HepG2 (cell line): ENCODE measurements around the gene ZFAND3. TPM values are rescaled to one million over a fixed set of nuclear protein-coding genes. Genes with fewer than 3 reads are reported as not detected.
A peak's percentile ranks its signal among the peaks of the same experiment; 100 is the strongest.

Experiments
- ATAC-seq: fragments of 200-7000 bp; cut with Tn5 transposase; 3 replicates; pipeline ENCODE4 v1.9.1; 2020; ENCODE audit warnings: mild to moderate bottlenecking, moderate library complexity
- BruUV-seq: library from RNA; stranded (reverse); fragments of 400-500 nt; replicated peaks from 2 replicates; lab custom pipeline; 2021; lab: Mats Ljungman, UMichigan
- CTCF ChIA-PET: fragments of 300-600 bp; formaldehyde crosslinking; extraction: SDS; loops from one replicate; lab custom pipeline; 2021; ENCODE audit warnings: low total read pairs, inconsistent platforms, low intra/inter-chr PET ratio; lab: Yijun Ruan, JAX
- POLR2A ChIA-PET: fragments of 350-600 bp; sonication (Branson Sonifier 250); formaldehyde crosslinking; loops from one replicate; lab custom pipeline; 2020; ENCODE audit warnings: antibody characterized with exemption, inconsistent platforms; lab: Yijun Ruan, JAX
- DNase-seq: peaks from one replicate; pipeline ENCODE4 v3.0.0-alpha.2; 2015; ENCODE audit warnings: low spot score
- FAIRE-seq: peaks from 3 replicates; lab custom pipeline; 2011; peaks lifted over from hg19 to GRCh38; lab: Jason Lieb, UNC
- H2AFZ ChIP-seq: one replicate; pipeline ENCODE4 v1.6.1; 2011; ENCODE audit warnings: low read length, inconsistent platforms
- H3K27ac ChIP-seq: fragments of 300-600 bp; 3 replicates; pipeline ENCODE4 v1.8.0; 2011; ENCODE audit warnings: mixed run types, mild to moderate bottlenecking, mixed read lengths, low read length, inconsistent platforms; ENCODE audit not compliant: insufficient read depth; ENCODE audit errors: extremely low read length
- H3K27me3 ChIP-seq, 2 experiments: fragments of 200-600 bp in 1 of 2; 2 replicates in 1 of 2; 3 replicates in 1 of 2; pipeline versions ENCODE4 v1.6.0 to v1.8.0; 2011; ENCODE audit warnings: low read length in 2 of 2, mild to moderate bottlenecking in 2 of 2, moderate library complexity in 2 of 2, inconsistent platforms in 1 of 2; ENCODE audit not compliant: insufficient read depth in 2 of 2, control insufficient read depth in 1 of 2
- H3K36me3 ChIP-seq, 2 experiments: fragments of 200-600 bp in 1 of 2; replicated peaks in 1 of 2; 2 replicates in 1 of 2; 3 replicates in 1 of 2; pipeline versions ENCODE4 v1.5.1 to v1.8.0; 2011; ENCODE audit warnings: low read length in 2 of 2, inconsistent platforms in 1 of 2; ENCODE audit not compliant: insufficient read depth in 2 of 2, control insufficient read depth in 1 of 2
- H3K4me1 ChIP-seq: 2 replicates; pipeline ENCODE4 v1.5.1; 2012; ENCODE audit warnings: low read length, inconsistent platforms; ENCODE audit not compliant: insufficient read depth
- H3K4me2 ChIP-seq: 2 replicates; pipeline ENCODE4 v1.6.0; 2011; ENCODE audit warnings: low read depth, low read length, inconsistent platforms
- H3K4me3 ChIP-seq, 3 experiments: fragments of 200-600 bp in 1 of 3; sonication (generic), shearing (Covaris generic) in 1 of 3; replicated peaks in 1 of 3; 2 replicates each; pipeline ENCODE4 v1.5.1; 2011 to 2016; ENCODE audit warnings: low read length in 3 of 3, inconsistent platforms in 2 of 3, low read depth in 2 of 3, mild to moderate bottlenecking in 2 of 3, control low read depth in 1 of 3, mixed read lengths in 1 of 3; ENCODE audit not compliant: insufficient read depth in 1 of 3
- H3K79me2 ChIP-seq: one replicate; pipeline ENCODE4 v1.6.1; 2011; ENCODE audit warnings: low read length, inconsistent platforms; ENCODE audit not compliant: insufficient read depth
- H3K9ac ChIP-seq: 2 replicates; pipeline ENCODE4 v1.6.0; 2011; ENCODE audit warnings: mild to moderate bottlenecking, low read depth, low read length, inconsistent platforms; ENCODE audit not compliant: insufficient read depth
- H3K9me3 ChIP-seq: 2 replicates; pipeline ENCODE4 v1.5.1; 2012; ENCODE audit warnings: mild to moderate bottlenecking, low read length
- H4K20me1 ChIP-seq: 2 replicates; pipeline ENCODE4 v1.6.0; 2011; ENCODE audit warnings: inconsistent platforms, mild to moderate bottlenecking, low read length, moderate library complexity; ENCODE audit not compliant: insufficient read depth
- BRF2 ChIP-seq: sonication (generic); formaldehyde crosslinking; IDR thresholded peaks from 2 replicates; pipeline ENCODE4 v1.8.1; 2022; ENCODE audit warnings: mild to moderate bottlenecking, missing genetic modification reagents
- CEBPG ChIP-seq: IDR thresholded peaks from 2 replicates; pipeline ENCODE4 v1.6.1; 2016
- HNF1A ChIP-seq, 2 experiments: sonication (generic) in 1 of 2; formaldehyde crosslinking in 1 of 2; IDR thresholded peaks; 2 replicates each; pipeline versions ENCODE4 v1.4.0 to v1.6.1; 2016 to 2020; ENCODE audit warnings: borderline replicate concordance in 1 of 2, low read depth in 1 of 2, mild to moderate bottlenecking in 1 of 2, missing genetic modification reagents in 1 of 2
- ISL2 ChIP-seq: sonication (generic); formaldehyde crosslinking; IDR thresholded peaks from 2 replicates; pipeline ENCODE4 v1.5.0; 2020; ENCODE audit warnings: missing genetic modification reagents
- PAF1 ChIP-seq: IDR thresholded peaks from 2 replicates; pipeline ENCODE4 v1.6.1; 2016; ENCODE audit warnings: missing genetic modification reagents, missing compliant biosample characterization
- RAD21 ChIP-seq: fragments of 450-650 bp; formaldehyde crosslinking; IDR thresholded peaks from 2 replicates; pipeline ENCODE4 v1.5.0; 2020; ENCODE audit warnings: mild to moderate bottlenecking
- SOX5 ChIP-seq: IDR thresholded peaks from 2 replicates; pipeline ENCODE4 v1.6.1; 2016; ENCODE audit warnings: borderline replicate concordance
- ZFP1 ChIP-seq: IDR thresholded peaks from 2 replicates; pipeline ENCODE4 v1.6.1; 2016
- ZNF235 ChIP-seq: sonication (generic); formaldehyde crosslinking; IDR thresholded peaks from 2 replicates; pipeline ENCODE4 v1.8.1; 2023; ENCODE audit warnings: mild to moderate bottlenecking, missing genetic modification reagents, borderline replicate concordance
- ZNF253 ChIP-seq: sonication (generic); formaldehyde crosslinking; IDR thresholded peaks from 2 replicates; pipeline ENCODE4 v1.8.0; 2022; ENCODE audit warnings: mild to moderate bottlenecking, missing genetic modification reagents, borderline replicate concordance
- ZZZ3 ChIP-seq: sonication (generic); formaldehyde crosslinking; IDR thresholded peaks from 2 replicates; pipeline ENCODE4 v1.4.0; 2020; ENCODE audit warnings: missing genetic modification reagents, mild to moderate bottlenecking, borderline replicate concordance
- WGBS: methylation state at CpG from one replicate; pipeline ENCODE4 v1.1.6; 2017; ENCODE audit warnings: low lambda C conversion rate; 5-methylcytosine and 5-hydroxymethylcytosine counted together
- in situ Hi-C: cut with HindIII; loops from 2 replicates; pipeline ENCODE4 v1.10.0; 2017; ENCODE audit warnings: low pct_unique_long_range_greater_than_20kb; ENCODE audit not compliant: extremely low pct_ligation_motif_present
- intact Hi-C: fragments of 100-400 bp; cut with micrococcal nuclease; formaldehyde crosslinking; loops from one replicate; pipeline ENCODE4 v1.10.0; 2022; ENCODE audit not compliant: unreplicated experiment
- polyA plus RNA-seq, 8 experiments: library from polyadenylated mRNA; depleted of rRNA in 3 of 8; stranded (reverse) in 7 of 8; unstranded in 1 of 8; fragments of >200 nt; fragmentation: Illumina TruSeq in 4 of 8; extraction: Trizol in 4 of 8; gene quantifications; 2 replicates each; pipeline versions ENCODE4 v1.2.1 to v1.2.3, GENCODE V29; 2011 to 2016; ENCODE audit warnings: low read depth in 4 of 8, missing spikeins in 1 of 8, mixed read lengths in 1 of 8; ENCODE audit not compliant: insufficient read depth in 1 of 8
- total RNA-seq, 5 experiments: library from RNA; depleted of rRNA; stranded (reverse); fragments of >200 nt; fragmentation: Illumina TruSeq; extraction: Trizol; gene quantifications; 2 replicates each; pipeline ENCODE4 v1.2.3, GENCODE V29; 2016; ENCODE audit warnings: low read depth in 1 of 5
- TF ChIP-seq, protein P1 (sequence below): sonication (generic); formaldehyde crosslinking; IDR thresholded peaks from 2 replicates; pipeline ENCODE4 v1.4.0; 2020; ENCODE audit warnings: missing genetic modification reagents, borderline replicate concordance
- TF ChIP-seq, protein P2 (sequence below): IDR thresholded peaks from 2 replicates; pipeline ENCODE4 v1.6.1; 2012; ENCODE audit warnings: inconsistent platforms

Gene ZFAND3
- total and polyA plus RNA-seq, 2 of the 13 experiments (the other 11 are each of a cell fraction or from before 2014, with no cell fraction given) = 16.4 to 17.1 TPM

DNA sequence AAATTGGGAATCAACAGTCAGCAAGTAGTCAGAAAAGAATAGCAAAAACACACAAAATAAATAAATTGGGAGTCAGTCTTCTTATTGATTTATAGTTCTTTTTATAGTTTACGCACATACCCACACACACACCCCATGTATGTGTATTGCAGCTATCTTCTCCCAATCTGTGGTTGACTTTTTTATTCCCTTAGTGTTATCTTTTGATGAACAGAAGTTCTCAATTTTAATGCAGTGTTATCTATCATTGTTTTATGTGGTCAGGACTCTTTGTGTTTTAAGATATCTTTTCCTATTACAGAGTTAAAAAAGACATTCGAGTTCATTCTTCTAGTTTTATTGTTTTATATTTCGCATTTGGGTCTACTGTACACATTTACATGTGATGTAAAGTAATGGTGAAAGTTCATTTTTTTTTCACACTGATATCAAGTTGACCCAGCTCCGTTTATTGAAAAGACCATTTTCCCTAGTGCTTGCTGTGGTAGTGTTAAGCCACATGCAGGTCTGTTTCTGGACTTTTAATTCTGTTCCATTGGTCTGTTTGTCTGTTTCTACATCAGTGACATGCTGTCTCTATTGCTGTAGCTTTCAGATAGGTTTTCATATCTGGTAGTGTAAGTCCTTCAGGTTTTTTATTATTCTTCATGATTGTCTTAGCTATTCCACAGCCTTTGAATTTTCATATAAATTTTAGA, 78.4 kb downstream of the ZFAND3 start (continued):
- TF ChIP-seq, protein P1, sequence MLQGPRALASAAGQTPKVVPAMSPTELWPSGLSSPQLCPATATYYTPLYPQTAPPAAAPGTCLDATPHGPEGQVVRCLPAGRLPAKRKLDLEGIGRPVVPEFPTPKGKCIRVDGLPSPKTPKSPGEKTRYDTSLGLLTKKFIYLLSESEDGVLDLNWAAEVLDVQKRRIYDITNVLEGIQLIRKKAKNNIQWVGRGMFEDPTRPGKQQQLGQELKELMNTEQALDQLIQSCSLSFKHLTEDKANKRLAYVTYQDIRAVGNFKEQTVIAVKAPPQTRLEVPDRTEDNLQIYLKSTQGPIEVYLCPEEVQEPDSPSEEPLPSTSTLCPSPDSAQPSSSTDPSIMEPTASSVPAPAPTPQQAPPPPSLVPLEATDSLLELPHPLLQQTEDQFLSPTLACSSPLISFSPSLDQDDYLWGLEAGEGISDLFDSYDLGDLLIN (CRISPR knock-in tag) = no peak

DNA sequence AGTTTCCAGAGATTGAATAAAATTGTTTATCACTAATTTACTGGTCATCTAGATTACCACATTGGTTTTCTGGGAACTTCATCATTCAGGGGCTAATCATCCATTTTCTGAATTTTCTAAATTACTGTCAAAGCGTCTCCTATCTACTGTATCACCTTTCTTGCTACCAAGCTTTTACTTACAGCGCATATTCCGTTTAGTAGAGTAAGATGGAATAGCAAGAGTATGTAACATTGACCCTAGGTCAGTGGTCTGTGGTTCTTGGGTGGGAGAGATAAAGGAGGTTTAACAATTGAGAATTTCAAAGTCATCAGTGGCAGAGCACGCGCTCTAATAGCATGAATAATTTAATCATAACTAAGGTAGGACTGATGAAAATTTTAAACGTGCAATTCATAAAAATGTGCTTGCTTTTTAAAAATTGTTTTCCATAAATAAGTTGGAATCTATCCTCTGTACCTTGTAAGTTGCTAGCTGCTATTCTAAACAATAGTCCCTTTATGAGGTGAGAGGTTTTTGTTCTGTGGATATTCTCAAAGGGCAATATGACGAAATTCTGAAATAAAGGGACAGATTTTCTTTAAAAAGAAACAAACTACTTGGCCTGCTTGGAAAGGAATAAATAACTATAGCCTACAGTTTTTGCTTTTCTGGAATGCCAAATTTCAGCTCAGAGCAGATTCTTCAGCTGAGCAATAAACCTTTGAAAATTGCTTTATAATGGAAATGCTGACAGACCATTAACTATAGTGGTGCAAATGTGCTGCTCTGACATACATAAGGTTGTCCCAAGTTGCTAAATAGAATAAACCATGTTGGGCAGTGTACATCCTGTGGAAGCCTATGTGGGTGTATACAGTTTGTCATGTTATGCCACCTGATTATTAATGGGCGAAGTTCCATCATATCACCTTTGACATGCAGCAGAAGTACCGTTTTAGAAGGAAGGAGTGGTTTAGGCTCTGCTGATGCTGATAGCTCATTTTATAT, 84.1 kb downstream of the ZFAND3 start:
- intact Hi-C loops = no loop called here
- no TSS peak for BruUV-seq
- peaks cover 69% of the 10 kb centered on the region for H3K79me2 ChIP-seq
- TF ChIP-seq HNF1A (IDR thresholded peaks at IDR 0.05; ENCODE audit: low read depth) (no peak), HNF1A (CRISPR knock-in tag; IDR thresholded peaks at IDR 0.05; ENCODE audit: borderline replicate concordance) (no peak), ZNF235 (CRISPR knock-in tag) (no peak), CEBPG (CRISPR knock-in tag) (peak; percentile 52; the same call in 1 of the 2 replicates), ISL2 (CRISPR knock-in tag) (0 out of 2 replicates have a peak, but pooled peaks have one; percentile 24), RAD21 (no peak), ZFP1 (CRISPR knock-in tag) (no peak), PAF1 (no peak), BRF2 (CRISPR knock-in tag) (no peak), SOX5 (peak; percentile 74; the same call in 1 of the 2 replicates), ZNF253 (no peak), ZZZ3 (CRISPR knock-in tag) (no peak)
- TF ChIP-seq, protein P2, sequence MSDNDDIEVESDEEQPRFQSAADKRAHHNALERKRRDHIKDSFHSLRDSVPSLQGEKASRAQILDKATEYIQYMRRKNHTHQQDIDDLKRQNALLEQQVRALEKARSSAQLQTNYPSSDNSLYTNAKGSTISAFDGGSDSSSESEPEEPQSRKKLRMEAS = no peak

More for the DNA sequence above, 84.1 kb downstream of the ZFAND3 start:
- WGBS = 60% methylated on average over 9 of the region's 9 CpGs
- peak overlapping the region; percentile 23 for H3K27ac ChIP-seq
- peak; percentile 63 for DNase-seq
- no peaks in the 10 kb centered on the region for H3K36me3 ChIP-seq
- H3K9ac ChIP-seq = no peak overlapping the region
- H3K4me2 ChIP-seq = peak overlapping the region; percentile 18
- ChIA-PET CTCF (no interaction called here), POLR2A (interaction anchor here (0.9 to 1.3 kb wide), 2 partner anchors 84 to 110 kb away, joined by 3 read pairs; partner anchors contain the start of gene ZFAND3)
- no peaks in the 10 kb centered on the region for H3K9me3 ChIP-seq
- no peaks in the 10 kb centered on the region for H3K27me3 ChIP-seq
- FAIRE-seq = no peak
- no peak overlapping the region for H3K4me3 ChIP-seq
- H2AFZ ChIP-seq = no peak overlapping the region
- in situ Hi-C loops = no loop called here
- peak; percentile 73 for ATAC-seq
- H3K4me1 ChIP-seq = peaks cover 45% of the 10 kb centered on the region
- peaks cover 17% of the 10 kb centered on the region for H4K20me1 ChIP-seq
